ENCODE results near the gene CELF4.

CELF4 gene

DNA sequence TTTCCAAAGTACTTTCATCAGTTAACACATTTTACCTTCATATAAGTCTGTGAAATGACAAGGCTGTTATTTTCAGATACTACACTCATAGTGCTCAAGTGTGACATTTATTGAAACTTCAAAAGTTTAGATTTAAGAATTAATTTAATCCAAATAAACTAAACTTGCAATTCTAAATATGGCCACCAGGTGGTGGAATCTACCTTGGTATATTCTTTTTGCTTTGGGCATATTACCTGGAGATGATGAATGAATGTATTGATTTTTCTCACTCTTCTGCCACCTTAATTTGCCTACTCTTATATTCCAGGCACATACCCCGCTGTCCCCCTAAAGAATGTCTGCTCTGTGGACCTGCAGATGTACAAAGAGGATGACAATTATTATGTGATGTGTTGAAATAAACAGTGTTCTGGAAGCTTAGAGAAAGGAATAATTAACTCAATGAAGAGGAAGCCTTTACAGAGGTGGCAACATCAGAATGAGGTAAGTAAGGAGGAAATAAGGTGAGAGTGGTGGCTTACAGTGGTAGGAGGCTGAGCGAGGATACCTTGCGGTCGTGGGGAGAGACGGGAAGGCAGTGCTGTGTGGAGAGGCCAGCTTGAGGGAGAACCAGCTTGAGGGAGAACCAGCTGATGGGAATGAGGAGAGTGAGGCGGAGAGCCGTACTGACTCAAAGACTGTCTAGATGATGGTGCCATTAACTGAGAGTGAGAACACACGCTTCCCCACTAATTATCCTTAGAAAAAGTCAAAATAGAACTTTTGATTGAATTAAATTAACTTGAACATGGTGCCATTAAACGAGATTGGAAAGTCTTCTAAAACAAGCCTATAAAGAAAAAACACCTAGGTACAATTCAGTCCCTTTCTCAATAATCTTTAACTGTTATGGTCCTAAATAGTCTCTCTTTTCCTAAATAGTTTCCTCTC lies 179.5 kb downstream of the CELF4 start:
- Histone ChIP-seq H3K36me3 (ENCODE audit: low read length) (no peaks in the 10 kb centered on the region), H3K4me3 (ENCODE audit: insufficient read depth, low read length, poor library complexity, severe bottlenecking) (no peak overlapping the region), H3F3A (ENCODE audit: insufficient read depth) (no peaks in the 10 kb centered on the region), H3K9me3 (ENCODE audit: insufficient read depth, low read length) (no peaks in the 10 kb centered on the region), H3K27ac (ENCODE audit: low read depth, low read length) (no peak overlapping the region), H3K9me2 (replicated peaks; ENCODE audit: insufficient read depth, low read length) (no peaks in the 10 kb centered on the region), H3K79me2 (ENCODE audit: insufficient read depth, low read length) (no peaks in the 10 kb centered on the region), H3K4me2 (ENCODE audit: low read depth, low read length, poor library complexity, severe bottlenecking) (no peak overlapping the region), H2AFZ (ENCODE audit: low read depth, low read length, severe bottlenecking) (no peak overlapping the region), H4K20me1 (ENCODE audit: low read depth, low read length) (no peaks in the 10 kb centered on the region), H3K9ac (ENCODE audit: low read length) (no peak overlapping the region), H3K27me3 (ENCODE audit: low read length) (no peaks in the 10 kb centered on the region)
- no peak for TF ChIP-seq EZH2phosphoT487 (conservative IDR thresholded peaks at IDR 0.05; ENCODE audit: low read length)
- peak; percentile 71 for TF ChIP-seq CTCF (IDR thresholded peaks at IDR 0.05; ENCODE audit: insufficient read depth, low read length, poor library complexity, severe bottlenecking)

- TF ChIP-seq EZH2phosphoT487 (conservative IDR thresholded peaks at IDR 0.05; ENCODE audit: low read length) (no peak), CTCF (IDR thresholded peaks at IDR 0.05; ENCODE audit: insufficient read depth, low read length, poor library complexity, severe bottlenecking) (no peak)
- H3K4me3 ChIP-seq (ENCODE audit: insufficient read depth, low read length, poor library complexity, severe bottlenecking): no peak overlapping the region
- H3K79me2 ChIP-seq (ENCODE audit: insufficient read depth, low read length): no peaks in the 10 kb centered on the region
- no peak overlapping the region for H2AFZ ChIP-seq (ENCODE audit: low read depth, low read length, severe bottlenecking)
- no peaks in the 10 kb centered on the region for H4K20me1 ChIP-seq (ENCODE audit: low read depth, low read length)
- no peaks in the 10 kb centered on the region for H3K9me2 ChIP-seq (replicated peaks; ENCODE audit: insufficient read depth, low read length)
- H3K36me3 ChIP-seq (ENCODE audit: low read length): no peaks in the 10 kb centered on the region
- no peak overlapping the region for H3K27ac ChIP-seq (ENCODE audit: low read depth, low read length)
- no peak overlapping the region for H3K9ac ChIP-seq (ENCODE audit: low read length)
- no peaks in the 10 kb centered on the region for H3K27me3 ChIP-seq (ENCODE audit: low read length)
- H3K4me2 ChIP-seq (ENCODE audit: low read depth, low read length, poor library complexity, severe bottlenecking): no peak overlapping the region
- H3K9me3 ChIP-seq (ENCODE audit: insufficient read depth, low read length): no peaks in the 10 kb centered on the region
- H3F3A ChIP-seq (ENCODE audit: insufficient read depth): no peaks in the 10 kb centered on the region
Measured at GRCh38 chr18:37383846-37384595, 181.6 kb downstream of the CELF4 start.

DNA sequence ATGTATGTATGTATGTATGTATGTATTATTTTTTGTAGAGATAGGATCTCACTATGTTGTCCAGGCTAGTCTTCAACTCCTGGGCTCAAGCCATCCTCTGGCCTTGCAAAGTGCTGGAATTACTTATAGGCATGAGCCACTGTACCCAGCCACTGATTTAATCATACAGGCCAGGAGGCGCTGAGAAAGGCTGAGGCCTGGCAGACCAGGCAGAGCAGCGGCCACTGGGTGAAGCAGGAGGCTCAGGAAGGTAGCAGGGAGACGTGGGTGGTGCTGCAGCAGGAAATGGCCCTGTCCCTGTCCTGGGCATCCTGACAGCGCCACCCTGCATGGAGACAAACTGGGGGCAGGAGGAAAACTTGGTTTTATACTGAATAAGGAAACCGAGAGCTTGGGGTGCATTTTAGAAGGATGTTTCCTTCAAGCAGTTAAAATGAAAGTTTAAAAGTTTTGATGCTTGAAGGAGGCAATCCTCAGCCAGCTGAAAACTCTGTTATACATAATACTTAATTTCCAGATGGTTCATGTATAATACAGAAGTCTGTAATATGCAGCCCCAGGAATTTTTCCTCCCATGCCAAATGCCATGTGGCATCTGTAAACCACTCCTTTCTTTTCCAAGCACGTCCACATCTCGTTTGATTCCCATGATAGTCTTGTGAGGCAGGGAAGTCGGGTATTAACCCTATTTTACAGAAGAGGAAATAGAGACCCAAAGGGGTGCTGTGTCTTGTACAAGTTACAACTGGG lies 182.4 kb downstream of the CELF4 start:
- H3K9ac ChIP-seq (ENCODE audit: low read length): no peak overlapping the region
- no peak overlapping the region for H3K4me2 ChIP-seq (ENCODE audit: low read depth, low read length, poor library complexity, severe bottlenecking)
- no peak overlapping the region for H3K27ac ChIP-seq (ENCODE audit: low read depth, low read length)
- H3K36me3 ChIP-seq (ENCODE audit: low read length): no peaks in the 10 kb centered on the region
- no peak overlapping the region for H3K4me3 ChIP-seq (ENCODE audit: insufficient read depth, low read length, poor library complexity, severe bottlenecking)
- H3K27me3 ChIP-seq (ENCODE audit: low read length): no peaks in the 10 kb centered on the region
- no peaks in the 10 kb centered on the region for H3F3A ChIP-seq (ENCODE audit: insufficient read depth)
- no peaks in the 10 kb centered on the region for H3K9me3 ChIP-seq (ENCODE audit: insufficient read depth, low read length)
- no peaks in the 10 kb centered on the region for H3K79me2 ChIP-seq (ENCODE audit: insufficient read depth, low read length)
- H3K9me2 ChIP-seq (replicated peaks; ENCODE audit: insufficient read depth, low read length): no peaks in the 10 kb centered on the region
- TF ChIP-seq CTCF (IDR thresholded peaks at IDR 0.05; ENCODE audit: insufficient read depth, low read length, poor library complexity, severe bottlenecking) (no peak), EZH2phosphoT487 (conservative IDR thresholded peaks at IDR 0.05; ENCODE audit: low read length) (no peak)
- H2AFZ ChIP-seq (ENCODE audit: low read depth, low read length, severe bottlenecking): no peak overlapping the region
- no peaks in the 10 kb centered on the region for H4K20me1 ChIP-seq (ENCODE audit: low read depth, low read length)
